ENCODE results near the gene PARN.

DNA sequence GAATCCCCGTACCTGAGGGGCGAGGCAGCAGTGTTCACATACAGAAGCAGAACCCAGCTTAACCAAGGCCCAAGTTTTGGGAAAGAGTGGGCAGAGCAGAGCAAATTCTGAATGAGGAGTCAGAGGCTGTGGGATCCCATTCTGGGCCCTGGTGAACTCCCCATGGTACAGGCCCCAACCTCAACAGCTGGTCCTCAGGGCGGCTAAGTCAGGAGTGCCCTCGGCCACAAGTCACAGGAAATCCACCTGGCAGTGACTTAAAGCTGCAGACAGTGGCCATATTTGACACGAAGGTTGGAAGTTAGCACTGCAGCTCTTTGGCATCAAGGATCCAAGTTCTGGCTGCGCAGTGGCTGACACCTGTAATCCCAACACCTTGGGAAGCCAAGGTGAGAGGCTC is 237.1 kb downstream of the PARN start:
- TF ChIP-seq SP1 (IDR thresholded peaks at IDR 0.05) (no peak), SUZ12 (IDR thresholded peaks at IDR 0.05) (no peak), ARNT (IDR thresholded peaks at IDR 0.05) (no peak), NFRKB (IDR thresholded peaks at IDR 0.05) (no peak), L3MBTL2 (conservative IDR thresholded peaks at IDR 0.05) (no peak), FOXM1 (IDR thresholded peaks at IDR 0.05; ENCODE audit: borderline replicate concordance) (no peak), BHLHE40 (IDR thresholded peaks at IDR 0.05; ENCODE audit: borderline replicate concordance) (no peak), ZNF384 (IDR thresholded peaks at IDR 0.05) (no peak)

All from HEK293T (cell line).